ENCODE measurements around the gene NUDT4B. TPM values are rescaled to one million over a fixed set of nuclear protein-coding genes. Genes with fewer than 3 reads are reported as not detected.
"Not testable (repeated sequence)": the region's sequence is repeated elsewhere in the genome, so short reads cannot be mapped to it uniquely, and the experiment has no call there.

The NUDT4B gene
- total RNA-seq, 1 experiment from 2014 or later: not detected

DNA sequence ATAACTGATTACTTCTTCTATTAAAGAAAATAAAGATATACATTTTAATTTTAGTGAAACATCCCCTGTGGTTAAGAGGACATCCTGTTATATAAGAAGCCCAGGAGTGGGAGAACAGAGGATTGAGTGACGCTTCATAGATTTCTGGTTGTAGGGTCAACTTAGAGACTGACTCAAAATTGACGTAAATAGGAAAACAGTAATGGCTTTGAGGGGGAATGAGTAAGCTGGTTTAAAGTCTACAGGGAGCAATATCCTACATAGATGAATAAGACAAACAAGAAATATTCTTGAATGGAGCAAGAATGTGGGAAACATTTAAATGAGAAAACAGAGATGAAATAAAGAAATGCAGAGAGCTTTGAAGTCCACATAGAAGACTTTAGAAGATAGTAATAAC lies 20.7 kb upstream of the NUDT4B start:
- H3K27me3 ChIP-seq (ENCODE audit: insufficient read depth, low read length); H3K27ac Mint-ChIP-seq; H2BK20ac ChIP-seq (ENCODE audit: low read depth, low read length, poor library complexity, severe bottlenecking); H3T11ph ChIP-seq (ENCODE audit: low read length); H3K4me1 Mint-ChIP-seq; H3K27ac ChIP-seq (ENCODE audit: insufficient read length, low read depth, low read length); H3K4me3 Mint-ChIP-seq; H2AFZ ChIP-seq (ENCODE audit: low read length); H3K18ac ChIP-seq (ENCODE audit: insufficient read length, low read depth, low read length); H2BK120ac ChIP-seq (ENCODE audit: low read depth, low read length, poor library complexity, severe bottlenecking); H4K8ac ChIP-seq (replicated peaks; ENCODE audit: insufficient read length, low read depth, low read length); H3K79me2 ChIP-seq (ENCODE audit: insufficient read depth, low read length); H2AK5ac ChIP-seq (ENCODE audit: insufficient read length, low read length); H3K36me3 Mint-ChIP-seq (ENCODE audit: insufficient read depth in 1 of 3, low read depth in 3 of 3); H4K91ac ChIP-seq (ENCODE audit: insufficient read length, low read depth, low read length); H2BK5ac ChIP-seq (ENCODE audit: insufficient read length, low read length); DNase-seq; H3K9me3 ChIP-seq (ENCODE audit: control insufficient read depth, low read depth, low read length); H3K23me2 ChIP-seq (ENCODE audit: insufficient read length, low read depth, low read length, poor library complexity, severe bottlenecking); H2BK12ac ChIP-seq (ENCODE audit: insufficient read length, low read depth, low read length); H3K4ac ChIP-seq (ENCODE audit: low read depth, low read length); H4K20me1 ChIP-seq (ENCODE audit: control insufficient read depth, insufficient read depth, insufficient read length); H3K23ac ChIP-seq (ENCODE audit: insufficient read length, low read depth, low read length); H3K4me1 ChIP-seq (ENCODE audit: insufficient read depth, low read length); H3K27me3 Mint-ChIP-seq (ENCODE audit: low read depth); H3K56ac ChIP-seq (ENCODE audit: insufficient read length, low read depth, low read length); H4K5ac ChIP-seq (ENCODE audit: insufficient read length, low read depth, low read length); H2BK15ac ChIP-seq (ENCODE audit: low read depth, low read length); H3K14ac ChIP-seq (ENCODE audit: insufficient read depth, low read length); H3K4me2 ChIP-seq (ENCODE audit: insufficient read depth, insufficient read length, low read length); H3K9me3 Mint-ChIP-seq; H3K79me1 ChIP-seq (ENCODE audit: insufficient read depth, low read depth, low read length, poor library complexity, severe bottlenecking); H3K9ac ChIP-seq (ENCODE audit: extremely low read depth, insufficient read length, low read length): not testable (repeated sequence)
- WGBS (ENCODE audit: extremely low coverage, insufficient read length, low lambda C conversion rate): no CpG with 5 or more reads among the region's 2 CpGs

DNA sequence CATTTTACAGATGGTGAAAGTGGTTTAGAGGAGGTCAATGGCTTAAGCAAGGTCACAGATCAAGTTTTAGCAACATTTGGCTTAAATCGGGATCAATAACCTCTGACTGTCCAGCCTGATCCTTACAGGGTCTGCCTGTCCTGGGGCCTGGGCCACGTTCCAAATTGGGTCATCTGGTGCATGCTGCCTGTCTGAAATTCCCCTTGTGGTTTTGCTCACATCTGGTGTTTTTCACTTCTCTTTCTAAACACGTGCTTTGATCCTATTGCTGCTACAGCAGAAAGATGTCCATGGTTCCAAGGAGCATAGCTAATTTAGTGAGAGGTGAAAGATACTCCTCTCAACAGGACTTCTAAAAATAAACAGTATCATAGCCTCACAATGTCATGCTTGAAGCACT lies 19.4 kb upstream of the NUDT4B start:
- H3K18ac ChIP-seq (ENCODE audit: insufficient read length, low read depth, low read length); H3K27me3 ChIP-seq (ENCODE audit: insufficient read depth, low read length); H3K9ac ChIP-seq (ENCODE audit: extremely low read depth, insufficient read length, low read length); H2BK15ac ChIP-seq (ENCODE audit: low read depth, low read length); H3K4me1 ChIP-seq (ENCODE audit: insufficient read depth, low read length); H3K27me3 Mint-ChIP-seq (ENCODE audit: low read depth); H2BK20ac ChIP-seq (ENCODE audit: low read depth, low read length, poor library complexity, severe bottlenecking); H4K5ac ChIP-seq (ENCODE audit: insufficient read length, low read depth, low read length); DNase-seq; H3K4me1 Mint-ChIP-seq; H2BK12ac ChIP-seq (ENCODE audit: insufficient read length, low read depth, low read length); H3K23me2 ChIP-seq (ENCODE audit: insufficient read length, low read depth, low read length, poor library complexity, severe bottlenecking); H3K14ac ChIP-seq (ENCODE audit: insufficient read depth, low read length); H4K91ac ChIP-seq (ENCODE audit: insufficient read length, low read depth, low read length); H4K8ac ChIP-seq (replicated peaks; ENCODE audit: insufficient read length, low read depth, low read length); H3K4me2 ChIP-seq (ENCODE audit: insufficient read depth, insufficient read length, low read length); H2AFZ ChIP-seq (ENCODE audit: low read length); H3K79me1 ChIP-seq (ENCODE audit: insufficient read depth, low read depth, low read length, poor library complexity, severe bottlenecking); H3K23ac ChIP-seq (ENCODE audit: insufficient read length, low read depth, low read length); H3K56ac ChIP-seq (ENCODE audit: insufficient read length, low read depth, low read length); H3K4ac ChIP-seq (ENCODE audit: low read depth, low read length); H3K4me3 Mint-ChIP-seq; H3K27ac ChIP-seq (ENCODE audit: insufficient read length, low read depth, low read length); H3K27ac Mint-ChIP-seq; H3K36me3 Mint-ChIP-seq (ENCODE audit: insufficient read depth in 1 of 3, low read depth in 3 of 3); H2BK5ac ChIP-seq (ENCODE audit: insufficient read length, low read length); H3K79me2 ChIP-seq (ENCODE audit: insufficient read depth, low read length); H4K20me1 ChIP-seq (ENCODE audit: control insufficient read depth, insufficient read depth, insufficient read length); H3K9me3 ChIP-seq (ENCODE audit: control insufficient read depth, low read depth, low read length); H2AK5ac ChIP-seq (ENCODE audit: insufficient read length, low read length); H3T11ph ChIP-seq (ENCODE audit: low read length); H3K9me3 Mint-ChIP-seq; H2BK120ac ChIP-seq (ENCODE audit: low read depth, low read length, poor library complexity, severe bottlenecking): not testable (repeated sequence)
- no CpG with 5 or more reads among the region's 3 CpGs for WGBS (ENCODE audit: extremely low coverage, insufficient read length, low lambda C conversion rate)
